Activated B cell treated with CpG ODN at 0.5 μM for 24 hours (primary cell): Measurements from ENCODE around the gene GRM4. TPM values are rescaled to one million over a fixed set of nuclear protein-coding genes. Genes with fewer than 3 reads are reported as not detected.

ENCODE experiments used
- ATAC-seq: fragments of 200-7000 bp; cut with Tn5 transposase; one replicate; pipeline ENCODE4 v1.10.0; 2021; ENCODE audit warnings: low read depth, mild to moderate bottlenecking, moderate library complexity
- CTCF ChIA-PET: fragments of 350-600 bp; sonication (Branson Sonifier 250); formaldehyde crosslinking; loops from one replicate; lab custom pipeline; 2021; ENCODE audit warnings: antibody characterized with exemption; lab: Charles Lee
- POLR2A ChIA-PET: fragments of 350-600 bp; sonication (Branson Sonifier 250); formaldehyde crosslinking; loops from one replicate; lab custom pipeline; 2021; ENCODE audit warnings: antibody characterized with exemption; lab: Charles Lee
- DNase-seq: peaks from one replicate; pipeline ENCODE4 v3.0.0; 2022
- H3K27ac Mint-ChIP-seq: one replicate; pipeline ENCODE4 v1.8.0; 2020; ENCODE audit warnings: mixed read lengths
- H3K27me3 Mint-ChIP-seq: one replicate; pipeline ENCODE4 v1.8.0; 2021; ENCODE audit warnings: mixed read lengths
- H3K36me3 Mint-ChIP-seq: one replicate; pipeline ENCODE4 v1.8.0; 2021; ENCODE audit warnings: low read depth, mixed read lengths
- H3K4me1 Mint-ChIP-seq: one replicate; pipeline ENCODE4 v1.8.0; 2021; ENCODE audit warnings: mixed read lengths
- H3K4me3 Mint-ChIP-seq: one replicate; pipeline ENCODE4 v1.8.0; 2020; ENCODE audit warnings: mild to moderate bottlenecking, mixed read lengths
- H3K9me3 Mint-ChIP-seq: one replicate; pipeline ENCODE4 v1.8.0; 2020; ENCODE audit warnings: mixed read lengths
- intact Hi-C: fragments of 100-400 bp; cut with micrococcal nuclease; formaldehyde crosslinking; loops from one replicate; pipeline ENCODE4 v1.15.1; 2024
- total RNA-seq: library from RNA; stranded (reverse); gene quantifications from 2 replicates; pipeline ENCODE4 v1.2.3, GENCODE V29; 2022
- TF ChIP-seq, protein P1 (sequence below): fragments of 200-600 bp; IDR thresholded peaks from one replicate; pipeline ENCODE4 v1.8.0; 2022; ENCODE audit warnings: antibody characterized with exemption, mild to moderate bottlenecking

The GRM4 gene
- total RNA-seq, 1 donor from 2014 or later = not detected

DNA sequence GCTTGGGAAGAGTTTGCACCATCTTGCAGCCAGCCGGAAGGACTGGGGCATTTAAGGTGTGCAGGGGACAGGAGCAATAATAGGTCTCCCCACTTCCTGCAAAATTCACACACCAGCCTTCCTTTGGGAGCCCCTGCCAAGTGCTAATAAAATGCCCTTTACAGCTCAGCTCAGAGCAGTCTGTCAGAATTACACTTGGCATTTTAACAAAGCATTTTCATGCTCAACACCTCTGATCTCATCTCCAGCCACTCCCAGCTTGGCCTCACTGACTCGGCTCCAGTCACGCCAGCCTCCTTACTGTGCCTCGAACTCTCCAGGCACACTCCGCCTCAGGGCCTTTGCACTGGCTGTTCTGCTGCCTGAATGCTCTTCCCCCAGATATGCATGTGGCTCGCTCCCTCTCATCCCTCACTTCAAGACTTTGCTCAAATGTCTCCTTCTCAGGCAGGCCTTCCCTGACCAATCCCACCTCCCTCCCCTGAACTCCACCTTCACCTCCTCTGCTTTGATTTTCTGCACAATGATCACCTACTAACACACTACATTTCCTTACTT is 43.7 kb downstream of the GRM4 start:
- peaks cover 7% of the 10 kb centered on the region for H3K27me3 Mint-ChIP-seq
- ATAC-seq (no peak), DNase-seq (no peak)
- ChIA-PET CTCF (no interaction called here), POLR2A (no interaction called here)
- no peaks in the 10 kb centered on the region for H3K4me1 Mint-ChIP-seq
- intact Hi-C loops = no loop called here
- H3K36me3 Mint-ChIP-seq = no peaks in the 10 kb centered on the region
- H3K9me3 Mint-ChIP-seq = no peaks in the 10 kb centered on the region
- no peak overlapping the region for H3K4me3 Mint-ChIP-seq
- TF ChIP-seq, protein P1, sequence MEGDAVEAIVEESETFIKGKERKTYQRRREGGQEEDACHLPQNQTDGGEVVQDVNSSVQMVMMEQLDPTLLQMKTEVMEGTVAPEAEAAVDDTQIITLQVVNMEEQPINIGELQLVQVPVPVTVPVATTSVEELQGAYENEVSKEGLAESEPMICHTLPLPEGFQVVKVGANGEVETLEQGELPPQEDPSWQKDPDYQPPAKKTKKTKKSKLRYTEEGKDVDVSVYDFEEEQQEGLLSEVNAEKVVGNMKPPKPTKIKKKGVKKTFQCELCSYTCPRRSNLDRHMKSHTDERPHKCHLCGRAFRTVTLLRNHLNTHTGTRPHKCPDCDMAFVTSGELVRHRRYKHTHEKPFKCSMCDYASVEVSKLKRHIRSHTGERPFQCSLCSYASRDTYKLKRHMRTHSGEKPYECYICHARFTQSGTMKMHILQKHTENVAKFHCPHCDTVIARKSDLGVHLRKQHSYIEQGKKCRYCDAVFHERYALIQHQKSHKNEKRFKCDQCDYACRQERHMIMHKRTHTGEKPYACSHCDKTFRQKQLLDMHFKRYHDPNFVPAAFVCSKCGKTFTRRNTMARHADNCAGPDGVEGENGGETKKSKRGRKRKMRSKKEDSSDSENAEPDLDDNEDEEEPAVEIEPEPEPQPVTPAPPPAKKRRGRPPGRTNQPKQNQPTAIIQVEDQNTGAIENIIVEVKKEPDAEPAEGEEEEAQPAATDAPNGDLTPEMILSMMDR = no peak
- no peak overlapping the region for H3K27ac Mint-ChIP-seq

DNA sequence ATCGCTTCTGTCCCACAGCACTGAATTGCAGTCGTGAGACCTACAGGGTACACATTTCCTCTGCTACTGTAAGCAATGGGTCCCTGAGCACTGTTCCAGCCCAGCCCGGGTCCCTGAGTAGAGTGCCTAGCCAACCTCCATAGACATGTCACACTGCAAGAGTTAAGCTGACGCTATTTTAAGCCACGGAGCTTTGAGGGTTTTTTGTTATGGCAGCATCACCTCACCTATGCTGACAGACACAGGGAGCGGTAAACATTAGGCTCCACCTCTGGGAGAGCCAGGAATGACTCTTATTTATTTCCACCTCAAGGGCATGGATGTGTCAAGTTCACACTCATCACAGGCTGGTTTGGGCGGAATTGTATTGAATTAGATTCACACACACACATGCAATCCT is 45.1 kb downstream of the GRM4 start:
- CTCF ChIA-PET = no interaction called here
- H3K4me3 Mint-ChIP-seq = no peak overlapping the region
- no peaks in the 10 kb centered on the region for H3K4me1 Mint-ChIP-seq
- no peaks in the 10 kb centered on the region for H3K36me3 Mint-ChIP-seq
- TF ChIP-seq, protein P1 = no peak
- ATAC-seq (no peak), DNase-seq (no peak)
- POLR2A ChIA-PET = no interaction called here
- intact Hi-C loops = no loop called here
- no peaks in the 10 kb centered on the region for H3K9me3 Mint-ChIP-seq
- H3K27me3 Mint-ChIP-seq = peaks cover 16% of the 10 kb centered on the region
- no peak overlapping the region for H3K27ac Mint-ChIP-seq

DNA sequence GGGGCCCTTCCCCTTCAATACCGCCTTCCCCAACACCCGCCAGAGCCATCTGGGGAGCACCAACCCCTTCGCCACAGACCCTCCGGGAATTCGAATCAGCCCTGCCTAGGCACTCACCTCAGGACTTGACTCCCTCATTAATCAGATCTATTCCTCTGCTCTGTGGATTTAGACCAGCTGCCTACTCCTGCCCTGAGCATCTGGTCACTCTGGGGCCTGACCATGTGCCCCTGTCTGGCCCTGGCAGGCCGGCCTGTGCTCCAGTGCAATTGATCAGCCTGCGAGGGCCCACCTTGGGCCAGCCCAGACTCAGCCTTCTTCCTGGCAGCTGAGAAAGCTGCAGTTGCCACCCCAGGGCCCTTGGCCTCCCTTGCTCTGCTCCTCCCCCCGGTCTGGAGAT is 46.0 kb downstream of the GRM4 start:
- no peaks in the 10 kb centered on the region for H3K9me3 Mint-ChIP-seq
- TF ChIP-seq, protein P1 = no peak
- no peak overlapping the region for H3K4me3 Mint-ChIP-seq

DNA sequence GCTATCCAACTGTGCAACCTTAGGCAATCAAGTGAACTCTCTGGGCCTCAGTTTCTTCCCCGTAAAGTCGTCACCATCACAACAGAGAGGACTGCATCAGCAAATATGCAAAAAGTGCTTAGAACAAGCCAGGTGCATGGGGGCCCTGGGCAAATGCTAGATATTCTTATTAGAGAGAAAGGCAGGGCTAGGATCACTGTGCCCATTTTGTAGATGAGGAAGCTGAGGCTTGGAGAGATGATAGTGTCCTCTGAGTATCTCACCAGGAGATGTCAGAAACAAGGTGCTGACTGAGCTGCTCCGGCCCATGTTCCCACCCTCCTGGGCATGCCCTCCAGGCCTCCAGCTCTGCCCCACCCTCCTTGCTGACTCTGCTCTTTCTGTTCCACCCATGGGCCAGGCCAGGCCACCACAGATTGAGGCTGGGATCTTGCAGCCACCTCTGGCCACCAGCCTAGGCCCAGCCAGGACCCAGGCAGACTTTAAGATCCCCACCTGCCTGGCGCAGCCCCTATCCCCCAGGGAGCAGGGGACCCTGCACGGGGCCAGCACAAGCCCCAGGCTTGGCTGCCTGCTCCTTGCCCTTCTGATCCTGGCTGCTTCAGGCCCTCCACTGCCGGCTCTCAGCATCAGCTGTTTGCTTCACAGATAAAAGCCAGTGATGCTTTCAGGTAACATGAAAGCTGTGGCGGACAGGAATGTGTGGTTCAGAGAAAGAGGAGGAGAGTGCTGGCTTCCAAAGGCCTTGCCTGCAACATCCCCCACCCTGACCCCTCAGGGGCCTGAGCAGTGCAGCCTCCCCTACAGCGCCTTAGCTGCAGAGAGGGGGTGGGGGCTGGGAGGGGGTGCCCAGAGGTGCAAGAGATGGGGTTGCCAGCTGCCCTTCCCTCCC is 47.6 kb downstream of the GRM4 start:
- intact Hi-C loops = no loop called here
- Mint-ChIP-seq H3K9me3 (peaks cover 2% of the 10 kb centered on the region), H3K27ac (no peak overlapping the region), H3K4me3 (no peak overlapping the region), H3K36me3 (no peaks in the 10 kb centered on the region), H3K27me3 (peaks cover 25% of the 10 kb centered on the region), H3K4me1 (no peaks in the 10 kb centered on the region)
- DNase-seq (no peak), ATAC-seq (no peak)
- TF ChIP-seq, protein P1 = no peak
- ChIA-PET POLR2A (no interaction called here), CTCF (no interaction called here)

More for the DNA sequence above, 46.0 kb downstream of the GRM4 start:
- POLR2A ChIA-PET = no interaction called here
- intact Hi-C loops = no loop called here
- ATAC-seq (no peak), DNase-seq (no peak)
- Mint-ChIP-seq H3K27me3 (peaks cover 16% of the 10 kb centered on the region), H3K27ac (no peak overlapping the region), H3K36me3 (no peaks in the 10 kb centered on the region), H3K4me1 (no peaks in the 10 kb centered on the region)
- CTCF ChIA-PET = no interaction called here

DNA sequence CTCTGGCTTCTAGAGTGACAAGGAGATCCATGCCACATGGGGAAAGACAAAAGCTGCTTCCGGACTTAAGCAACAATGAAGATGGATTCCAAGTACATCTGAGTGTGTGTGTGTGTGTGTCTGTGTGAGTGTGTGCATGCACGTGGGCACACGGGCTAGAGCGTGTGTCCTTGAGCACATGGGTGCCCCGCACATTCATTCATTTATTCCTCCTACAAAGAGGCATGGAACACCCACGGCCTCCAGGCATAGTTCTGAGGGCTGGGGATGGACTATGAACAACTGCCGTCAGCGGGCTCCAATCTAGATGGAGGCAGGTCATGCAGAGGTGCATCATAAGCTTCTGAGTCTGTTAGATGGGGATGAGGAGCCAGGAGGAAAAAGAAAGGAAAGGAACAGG is 49.1 kb downstream of the GRM4 start:
- TF ChIP-seq, protein P1 = no peak
- Mint-ChIP-seq H3K27me3 (peaks cover 27% of the 10 kb centered on the region), H3K4me1 (no peaks in the 10 kb centered on the region), H3K27ac (no peak overlapping the region), H3K36me3 (no peaks in the 10 kb centered on the region), H3K9me3 (peaks cover 2% of the 10 kb centered on the region), H3K4me3 (no peak overlapping the region)
- ChIA-PET POLR2A (no interaction called here), CTCF (no interaction called here)
- intact Hi-C loops = no loop called here
- DNase-seq (no peak), ATAC-seq (no peak)
